ENCODE data around the gene C9orf72.

Gene C9orf72

DNA sequence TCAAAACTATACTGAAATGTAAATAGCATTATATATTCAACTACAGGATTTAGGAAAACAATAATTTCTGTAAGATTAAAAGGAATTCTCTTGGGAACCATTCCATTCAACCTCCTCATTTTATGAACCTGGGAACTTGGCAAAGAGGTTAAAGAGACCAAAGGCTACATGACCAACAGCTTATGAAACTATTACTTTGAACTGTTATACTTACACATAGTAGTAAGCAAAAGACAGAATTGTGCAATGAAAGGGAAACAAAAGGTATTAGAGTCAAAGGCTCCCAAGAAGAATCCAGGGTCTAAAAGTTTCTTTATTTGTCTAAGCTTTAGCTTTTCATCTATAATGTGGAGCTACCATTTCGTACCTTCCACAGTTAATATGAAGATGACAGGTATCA, 7.2 kb downstream of the C9orf72 start:
- DNase-seq (ENCODE audit: low read depth): no peak
- no peak overlapping the region for H3K4me3 ChIP-seq (ENCODE audit: low read depth, low read length)
- no peak for TF ChIP-seq CTCF (IDR thresholded peaks at IDR 0.05; ENCODE audit: low read depth, low read length, missing control alignments)

GRCh38 chr9:27565696-27566095, 7.6 kb downstream of the C9orf72 start:
- TF ChIP-seq CTCF (IDR thresholded peaks at IDR 0.05; ENCODE audit: low read depth, low read length, missing control alignments): no peak
- no peak overlapping the region for H3K4me3 ChIP-seq (ENCODE audit: low read depth, low read length)
- DNase-seq (ENCODE audit: low read depth): no peak

GRCh38 chr9:27564670-27565069, 8.6 kb downstream of the C9orf72 start:
- no peak for DNase-seq (ENCODE audit: low read depth)
- TF ChIP-seq CTCF (IDR thresholded peaks at IDR 0.05; ENCODE audit: low read depth, low read length, missing control alignments): no peak
- no peak overlapping the region for H3K4me3 ChIP-seq (ENCODE audit: low read depth, low read length)

DNA sequence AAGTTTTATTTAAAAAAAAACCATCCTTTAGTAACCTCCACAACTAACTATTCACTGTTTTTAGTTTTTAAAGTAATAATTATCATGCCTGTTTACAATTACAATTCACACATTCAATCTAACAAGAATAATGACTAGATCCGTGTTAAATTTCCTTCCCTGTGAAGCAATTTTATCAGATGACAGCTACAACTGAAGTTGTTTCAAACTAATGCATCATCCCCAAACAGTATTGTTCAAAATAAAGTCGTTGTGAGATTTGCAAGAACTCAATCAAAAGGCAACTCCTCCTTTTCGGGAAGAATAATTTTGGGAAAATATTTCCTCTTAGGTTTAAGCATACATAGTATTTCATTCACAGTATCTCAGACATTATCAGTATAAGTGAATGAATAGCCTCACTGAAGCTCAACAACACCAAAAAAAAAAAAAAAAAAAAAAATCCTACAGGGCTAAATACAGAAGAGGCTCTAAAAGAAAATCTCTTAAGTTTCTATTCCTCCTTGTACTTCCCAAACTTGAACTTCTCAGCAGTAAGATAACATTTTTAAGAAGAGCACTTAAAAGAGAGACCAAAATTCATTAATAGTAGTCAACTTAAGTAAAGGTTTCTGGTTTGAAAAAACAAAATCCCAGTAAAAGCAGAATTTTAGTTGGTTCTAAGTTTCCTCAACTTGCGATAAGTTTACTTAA, 9.4 kb downstream of the C9orf72 start:
- TF ChIP-seq CTCF (IDR thresholded peaks at IDR 0.05; ENCODE audit: low read depth, low read length, missing control alignments): no peak
- H3K4me3 ChIP-seq (ENCODE audit: low read depth, low read length): no peak overlapping the region
- DNase-seq (ENCODE audit: low read depth): no peak

DNA sequence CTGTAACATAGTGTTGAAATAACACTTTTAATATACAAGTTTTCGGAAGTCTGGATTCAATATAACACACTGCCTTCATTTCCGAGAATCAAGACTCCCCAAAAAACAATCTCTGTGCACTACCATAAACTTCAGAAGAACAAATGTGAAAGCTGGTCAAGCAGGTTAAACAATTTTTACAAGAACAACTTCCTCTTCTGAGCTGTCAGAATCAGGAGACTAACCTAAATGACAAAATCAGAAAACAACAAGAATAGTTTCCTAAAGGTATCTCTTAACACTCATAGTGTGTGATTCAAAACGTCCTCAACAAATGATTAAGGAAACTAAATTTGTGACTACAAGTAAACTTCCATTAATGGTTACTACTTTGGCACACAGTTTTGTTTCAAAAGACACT, 11.6 kb downstream of the C9orf72 start:
- no peak for DNase-seq (ENCODE audit: low read depth)
- no peak for TF ChIP-seq CTCF (IDR thresholded peaks at IDR 0.05; ENCODE audit: low read depth, low read length, missing control alignments)
- H3K4me3 ChIP-seq (ENCODE audit: low read depth, low read length): no peak overlapping the region

GRCh38 chr9:27560457-27560856, 12.8 kb downstream of the C9orf72 start:
- no peak for DNase-seq (ENCODE audit: low read depth)
- H3K4me3 ChIP-seq (ENCODE audit: low read depth, low read length): no peak overlapping the region
- TF ChIP-seq CTCF (IDR thresholded peaks at IDR 0.05; ENCODE audit: low read depth, low read length, missing control alignments): no peak

DNA sequence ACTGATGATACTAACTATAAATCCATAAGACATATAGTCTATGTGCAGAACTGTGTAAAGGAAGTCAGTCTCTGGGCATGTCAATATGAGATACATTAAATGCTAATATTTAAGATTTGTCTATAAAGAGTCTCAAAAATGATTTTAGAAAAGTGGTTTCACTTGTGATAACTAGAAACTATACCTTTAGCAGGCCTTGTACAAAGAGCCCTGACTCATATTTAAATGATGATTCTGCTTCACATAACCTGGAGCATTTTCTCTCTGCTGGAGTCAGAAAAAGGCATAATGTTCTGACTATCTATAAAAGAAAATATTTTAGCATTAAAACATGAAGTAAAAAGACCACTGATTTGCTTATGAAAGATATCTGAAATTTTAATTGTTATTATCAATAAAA, 15.0 kb downstream of the C9orf72 start:
- TF ChIP-seq CTCF (IDR thresholded peaks at IDR 0.05; ENCODE audit: low read depth, low read length, missing control alignments): no peak
- no peak overlapping the region for H3K4me3 ChIP-seq (ENCODE audit: low read depth, low read length)
- DNase-seq (ENCODE audit: low read depth): no peak

Data from GM12864 (cell line).